Stimulated activated naive CD8-positive, alpha-beta T cell treated with anti-CD3 and anti-CD28 coated beads, Interleukin-15, Interleukin-2, amounts not matched to agents 100 U/mL and 50 U/mL, for 24 hours (primary cell): Measurements from ENCODE around the gene UBC.

ENCODE experiments used
- ATAC-seq: fragments of 150-1000 bp; cut with Tn5 transposase; one replicate; pipeline ENCODE4 v1.10.0; 2021
- DNase-seq: peaks from one replicate; pipeline ENCODE4 v3.0.0; 2021

Gene UBC

DNA sequence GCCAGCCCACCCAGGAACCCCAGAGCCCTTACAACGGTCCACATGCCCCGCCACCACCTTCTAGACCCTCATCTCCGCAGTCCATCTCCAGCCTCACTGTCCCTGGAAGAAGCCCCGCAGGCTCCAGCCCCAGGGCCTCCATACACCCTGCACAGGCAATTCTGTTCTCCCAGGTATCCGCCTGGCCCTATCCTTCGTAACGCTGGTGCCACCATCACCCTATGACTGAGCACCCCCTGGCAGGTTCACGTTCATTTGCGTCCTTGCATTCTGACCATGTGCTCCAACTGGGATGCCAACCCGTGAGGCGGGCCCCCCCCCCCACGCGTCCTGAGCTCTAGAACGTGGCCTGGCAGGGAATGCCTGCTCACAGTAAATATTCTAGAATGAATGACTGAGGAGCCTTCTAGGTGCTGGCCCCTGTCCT, 50.1 kb downstream of the UBC start:
- ATAC-seq (no peak), DNase-seq (no peak)

DNA sequence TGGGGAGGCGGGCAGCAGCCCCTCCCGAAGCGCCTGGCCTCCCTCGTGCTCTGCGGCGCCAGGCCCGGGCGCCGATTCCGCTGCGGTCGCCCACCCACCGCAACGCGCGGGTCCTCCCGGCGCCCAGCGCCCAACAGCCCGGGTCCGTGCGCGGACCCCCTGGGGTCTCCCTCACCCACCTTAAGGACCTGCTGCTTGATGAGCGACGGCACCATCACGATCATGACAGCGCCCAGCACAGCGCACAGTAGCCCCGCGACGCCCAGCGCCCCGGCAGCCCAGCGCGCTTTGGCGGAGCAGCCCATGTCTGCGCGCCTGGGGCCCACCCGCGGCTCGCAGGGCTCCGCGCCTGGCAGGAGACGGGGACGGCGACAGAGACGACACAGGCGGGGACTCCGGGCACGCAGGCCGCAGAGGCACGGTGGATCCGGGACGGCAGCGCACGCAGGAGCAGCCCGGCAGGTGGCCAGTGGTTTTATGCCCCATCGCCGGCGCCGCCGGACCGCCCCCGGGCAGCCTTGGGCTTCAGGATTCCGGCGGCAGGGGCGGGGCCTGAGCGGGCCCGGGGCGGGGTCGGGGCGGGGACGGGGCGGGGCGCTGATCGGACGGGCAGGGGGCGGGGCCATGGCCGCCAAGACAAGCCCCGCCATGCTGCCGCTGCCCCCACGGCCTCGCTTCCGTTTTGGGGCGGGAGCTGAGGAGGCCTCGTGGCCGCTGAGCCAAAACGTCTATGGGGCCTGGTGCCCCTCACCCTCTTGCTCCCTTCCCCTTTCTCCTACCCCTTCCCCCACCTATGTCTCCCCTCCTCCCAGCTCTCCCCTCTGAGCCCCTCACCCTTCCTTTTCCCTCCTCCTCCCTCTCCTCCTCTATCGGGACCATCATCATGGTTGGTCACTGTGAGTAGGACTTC, 50.8 kb downstream of the UBC start, which contains the start of gene SCARB1:
Gene SCARB1, minus strand, starts transcription at position 449 of the 910 bp plus-strand sequence. Its CDS starts 144 bp downstream, at position 305.
- ATAC-seq (peak; percentile 88), DNase-seq (peak; percentile 87)

DNA sequence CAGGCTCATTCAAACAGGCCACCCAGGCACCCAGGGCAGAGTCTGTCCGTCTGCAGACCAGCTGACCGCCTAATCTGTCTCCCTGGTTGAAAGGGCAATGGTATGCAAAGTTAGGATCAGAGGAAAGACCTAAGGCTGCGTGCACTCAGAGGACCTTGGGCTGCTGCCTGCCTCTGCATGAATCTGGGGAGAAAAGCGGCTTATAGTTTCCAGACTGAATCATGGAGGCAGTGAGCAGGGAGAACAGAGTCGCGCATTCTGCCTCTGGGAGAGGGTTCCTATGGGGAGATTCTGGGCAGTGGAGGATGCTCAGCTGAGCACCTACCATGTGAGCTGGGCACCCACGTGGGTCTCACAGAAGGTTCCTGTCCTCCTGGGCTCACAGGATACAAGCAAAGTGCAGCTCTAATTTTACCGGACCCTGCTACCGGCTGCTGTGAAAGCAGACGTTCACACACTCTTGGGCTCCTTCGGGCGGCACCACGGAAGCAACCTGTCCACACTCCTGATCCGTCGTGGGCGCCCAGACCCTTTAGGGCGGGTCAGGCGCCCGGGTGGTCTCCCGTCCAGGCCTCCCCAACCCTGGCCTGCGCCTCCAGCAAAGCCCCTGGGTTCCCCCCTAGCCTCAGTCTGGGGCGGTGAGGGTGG, 51.6 kb downstream of the UBC start:
- ATAC-seq = peak; percentile 17
- peak; percentile 40 for DNase-seq

DNA sequence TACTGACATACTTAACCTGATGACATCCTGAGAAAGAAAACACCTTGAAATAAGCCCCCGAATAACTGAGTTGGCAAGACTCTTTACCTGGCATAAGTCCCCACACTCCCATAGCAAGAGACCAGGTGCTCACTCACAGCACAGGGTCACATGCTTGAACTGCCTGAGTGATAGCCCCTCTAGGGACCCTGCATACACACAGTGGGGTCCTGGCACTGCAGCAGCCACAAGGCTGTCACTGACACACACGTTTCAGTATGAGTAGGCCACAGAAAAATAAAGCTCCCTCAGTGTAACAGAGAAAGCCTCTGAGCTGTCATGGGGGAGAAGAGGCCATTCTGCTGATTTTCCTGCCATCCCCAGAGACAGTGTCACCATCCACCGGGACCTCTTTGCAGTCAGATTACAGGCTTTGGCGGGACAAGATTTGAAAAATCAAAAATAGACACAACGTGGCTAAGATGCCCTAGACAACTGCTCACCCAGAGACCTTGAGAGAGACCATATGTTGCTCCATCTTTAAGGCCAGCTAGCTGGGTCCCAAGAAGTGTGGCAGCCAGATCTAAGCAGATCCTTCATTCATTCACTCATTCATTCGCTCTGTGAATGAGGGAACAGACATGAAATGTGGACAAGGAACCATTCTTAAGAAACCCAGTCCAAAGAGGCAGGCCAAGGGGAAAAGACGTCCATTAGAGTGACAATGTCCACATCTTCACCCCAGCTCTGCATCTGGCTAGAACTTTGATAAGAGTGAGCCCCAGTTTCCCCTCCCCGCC, 52.4 kb downstream of the UBC start:
- ATAC-seq (no peak), DNase-seq (no peak)
